IPS-NIHi11 (cell line): ENCODE measurements around the gene CRYZL1.

Experiments used
- DNase-seq: peaks from one replicate; pipeline ENCODE4 v3.0.0; 2012; ENCODE audit warnings: mixed read lengths, low spot score

The CRYZL1 gene

GRCh38 chr21:33661146-33661545, 19.6 kb upstream of the CRYZL1 start:
- DNase-seq: no peak

- no peak for DNase-seq
These were observed 18.9 kb upstream of the CRYZL1 start for GRCh38 chr21:33660406-33660805.

- no peak for DNase-seq
These were observed 18.0 kb upstream of the CRYZL1 start for GRCh38 chr21:33659568-33659949.

DNA sequence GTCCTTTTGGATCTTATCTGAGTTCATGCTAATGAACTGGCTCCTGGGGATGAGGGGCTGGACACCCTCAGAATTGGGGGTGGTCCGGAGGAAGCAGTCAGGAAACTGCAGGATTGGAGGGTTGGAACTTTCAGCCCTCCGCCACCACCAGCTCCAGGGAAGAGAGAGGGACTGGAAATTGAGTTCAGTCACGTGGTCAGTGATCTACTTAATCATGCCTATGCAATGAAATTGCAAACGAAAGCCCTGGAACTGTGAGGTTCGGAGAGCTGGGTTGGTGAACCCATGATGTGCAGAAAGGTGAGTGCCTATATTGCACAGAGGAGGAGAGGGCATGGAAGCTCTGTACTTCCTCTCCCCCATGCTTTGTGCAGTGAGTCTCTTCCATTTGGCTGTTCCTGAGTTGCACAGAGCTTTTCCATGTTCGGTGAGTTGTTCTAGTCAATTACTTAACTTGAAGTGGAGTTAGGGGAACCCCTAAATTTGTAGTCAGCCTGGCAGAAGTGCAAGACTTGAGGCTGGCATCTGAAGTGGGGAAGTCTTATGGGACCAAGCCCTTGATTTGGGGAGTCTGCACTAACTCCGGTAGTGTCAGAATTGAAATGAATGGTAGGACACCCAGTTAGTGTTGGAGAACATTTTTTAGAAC, 17.5 kb upstream of the CRYZL1 start:
- DNase-seq: no peak

DNA sequence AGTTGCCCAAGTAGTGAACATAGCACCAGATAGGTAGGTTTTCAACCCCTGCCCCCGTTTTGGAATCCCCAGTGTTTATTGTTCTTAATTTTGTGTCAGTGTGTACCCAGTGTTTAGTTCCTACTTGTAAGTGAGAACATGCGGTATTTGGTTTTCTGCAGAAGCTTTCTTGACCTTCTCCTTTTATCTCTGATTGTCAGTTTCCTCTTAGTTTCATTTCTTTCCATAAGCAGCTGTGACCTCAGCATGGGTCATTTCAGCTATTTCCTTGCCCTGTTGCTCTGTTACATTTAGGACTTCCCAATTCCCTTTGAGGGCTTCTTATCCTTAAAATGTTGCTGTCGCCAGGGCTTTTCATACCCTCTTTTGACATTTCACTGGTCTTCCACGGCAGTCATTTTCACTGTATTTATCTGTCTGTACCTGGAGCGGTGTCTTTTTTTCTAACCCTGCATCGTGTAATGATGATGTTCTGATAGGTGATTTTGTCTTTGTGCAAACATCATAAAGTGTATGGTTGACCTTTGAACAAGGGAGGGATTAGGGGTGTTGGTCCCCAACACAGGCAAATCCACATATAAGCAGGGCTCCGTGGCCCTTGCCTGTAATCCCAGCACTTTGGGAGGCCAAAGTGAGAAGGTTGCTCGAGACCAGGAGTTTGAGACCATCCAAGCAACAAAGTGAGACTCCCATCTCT, 15.7 kb upstream of the CRYZL1 start:
- DNase-seq: no peak

GRCh38 chr21:33655588-33656221, 14.2 kb upstream of the CRYZL1 start:
- DNase-seq: peak; percentile 50

DNA sequence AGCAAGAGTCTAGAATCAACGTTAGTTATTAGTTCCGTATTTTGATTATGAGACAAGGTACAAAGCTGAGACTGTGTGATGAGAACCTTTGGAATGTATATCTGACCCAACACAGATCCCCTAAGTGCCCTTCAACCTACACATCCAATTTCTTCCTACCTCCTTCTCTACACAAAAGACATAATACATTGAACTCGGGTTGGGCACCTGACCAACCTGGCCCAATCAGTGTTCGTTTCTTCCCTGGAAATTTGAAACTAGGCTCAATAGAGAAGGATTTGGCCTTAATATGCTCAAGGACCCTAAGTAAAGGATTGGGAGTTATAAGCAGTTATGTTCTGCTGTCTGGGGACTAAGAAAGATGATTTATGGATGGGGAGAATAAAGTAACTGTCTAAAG, 12.9 kb upstream of the CRYZL1 start:
- DNase-seq: no peak

DNA sequence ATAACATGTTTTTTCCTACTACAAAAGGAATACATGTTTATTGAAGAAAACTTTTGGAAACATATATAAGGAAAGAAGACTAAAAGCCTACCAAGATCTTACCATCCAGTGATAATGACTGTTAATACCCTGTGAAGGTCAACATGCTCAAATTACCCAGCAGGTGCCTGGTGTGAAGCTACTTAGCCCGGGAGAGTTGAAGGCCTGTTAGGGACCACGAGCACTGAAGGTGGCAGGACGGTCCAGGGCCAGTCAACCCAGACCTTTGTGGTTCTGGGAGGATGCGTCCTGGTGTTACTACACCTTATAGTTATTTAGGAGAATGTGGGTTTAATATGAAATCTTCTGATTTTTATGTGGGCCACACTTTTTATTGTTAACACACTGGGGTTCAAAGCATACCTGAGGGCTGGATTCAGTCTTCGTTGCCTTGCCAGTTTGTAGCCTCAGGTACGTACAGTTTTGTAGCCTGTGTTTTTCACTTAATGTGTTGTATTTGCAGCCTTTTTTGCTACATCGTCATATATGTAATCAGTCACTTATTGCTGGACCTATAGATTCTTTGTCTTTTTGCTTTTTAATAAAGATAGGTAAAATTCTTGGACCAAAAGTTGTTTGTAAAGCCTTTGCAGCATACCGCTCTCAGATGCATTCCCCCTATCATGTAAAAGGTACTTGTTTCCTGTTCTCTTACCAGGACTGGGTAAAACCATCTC, 10.6 kb upstream of the CRYZL1 start:
- DNase-seq: no peak

DNA sequence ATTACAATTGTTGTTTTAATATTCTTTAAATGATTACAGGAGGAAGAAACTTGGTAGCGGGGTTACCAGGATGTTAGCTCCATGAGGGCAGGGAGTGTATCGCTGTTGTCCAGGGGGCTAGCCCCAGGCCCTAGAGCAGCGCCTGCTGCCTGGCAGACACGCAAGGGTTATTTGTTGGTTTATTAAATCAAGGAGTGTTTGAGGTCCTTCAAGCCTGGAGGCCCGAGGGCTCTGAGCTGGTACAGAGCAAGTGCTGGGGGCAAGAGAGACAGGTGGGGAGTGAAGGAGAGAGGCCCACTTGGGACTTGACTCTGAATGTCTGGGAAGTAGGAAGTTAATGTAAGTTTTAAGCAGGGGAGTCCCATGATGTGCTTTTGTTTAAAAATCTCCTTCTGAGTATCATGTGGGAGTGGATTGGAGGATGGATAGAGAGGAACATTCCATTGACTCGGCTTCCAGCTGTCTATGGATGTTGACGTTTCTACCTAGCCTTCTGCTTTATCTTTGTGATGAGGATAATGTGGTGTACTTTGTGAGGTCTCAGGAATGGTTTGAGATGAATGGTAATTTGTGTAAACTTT, 9.5 kb upstream of the CRYZL1 start:
- no peak for DNase-seq

GRCh38 chr21:33650230-33650629, 8.7 kb upstream of the CRYZL1 start:
- DNase-seq: no peak

DNA sequence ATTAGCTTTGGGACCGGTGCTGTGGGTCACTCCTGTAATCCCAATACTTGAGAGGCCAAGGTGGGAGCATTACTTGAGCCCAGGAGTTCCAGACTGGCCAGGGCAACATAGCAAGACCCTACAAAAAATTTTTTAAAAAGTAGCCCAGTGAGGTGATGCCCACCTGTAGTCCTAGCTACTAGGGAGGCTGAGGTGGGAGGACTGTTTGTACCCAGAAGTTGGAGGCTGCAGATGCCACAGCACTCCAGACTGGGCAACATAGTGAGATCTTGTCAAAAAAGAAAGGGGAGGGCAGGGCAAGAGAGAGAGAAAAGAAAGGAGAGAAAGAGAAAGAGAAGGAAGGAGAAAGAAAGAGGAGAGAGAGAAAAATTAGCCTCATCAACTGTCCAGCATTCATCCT, 7.0 kb upstream of the CRYZL1 start:
- no peak for DNase-seq

GRCh38 chr21:33647587-33647986, 6.0 kb upstream of the CRYZL1 start:
- no peak for DNase-seq

DNA sequence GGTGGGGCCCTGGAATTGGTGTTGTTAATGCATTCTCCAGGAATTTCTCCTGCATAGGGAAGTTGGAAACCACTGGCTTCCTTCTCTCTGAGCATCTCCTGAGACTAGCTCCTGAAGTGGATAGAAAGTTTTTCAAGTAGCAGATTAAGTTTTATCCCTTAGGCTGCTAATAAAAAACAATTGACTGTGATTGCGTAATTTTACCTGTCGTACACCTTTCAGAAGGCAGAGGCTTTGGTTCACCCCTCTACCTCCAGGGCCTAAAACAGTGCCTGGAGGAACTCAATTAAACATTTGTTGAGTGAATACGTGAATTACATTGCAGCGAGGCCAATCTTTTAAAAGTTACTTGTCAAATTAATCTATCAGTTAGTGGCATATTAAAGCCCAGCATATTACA, 4.2 kb upstream of the CRYZL1 start:
- no peak for DNase-seq

DNA sequence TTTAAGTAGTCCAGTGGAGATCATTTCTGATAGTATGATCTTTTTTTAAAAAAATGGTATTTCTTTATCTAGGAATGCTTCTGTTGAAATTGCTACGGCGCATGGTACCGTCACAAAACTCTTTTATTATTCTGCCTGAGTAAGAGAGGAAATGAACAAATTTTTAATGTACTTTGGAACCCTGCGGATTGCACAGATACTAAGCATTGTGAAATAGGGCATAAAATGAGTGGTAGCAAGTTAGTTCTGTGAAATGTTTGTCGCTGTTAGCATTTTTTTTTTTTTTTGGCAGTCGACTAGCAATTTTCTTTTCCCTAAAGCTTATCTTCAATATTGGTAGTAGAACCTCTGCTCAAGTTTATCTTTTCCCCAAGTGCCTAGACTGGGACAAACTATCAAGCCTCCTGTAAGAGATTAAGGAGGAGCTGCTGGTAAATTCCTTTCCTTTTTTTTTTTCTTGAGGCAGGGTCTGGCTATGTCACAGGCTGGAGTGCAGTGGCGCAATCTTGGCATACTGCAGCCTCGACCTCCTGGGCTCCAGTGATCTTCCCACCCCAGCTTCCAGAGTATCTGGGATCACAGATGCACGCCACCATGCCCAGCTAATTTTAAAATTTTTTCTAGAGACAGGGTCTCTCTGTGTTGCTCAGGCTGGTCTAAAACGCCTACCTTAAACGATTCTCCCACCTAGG, 3.0 kb upstream of the CRYZL1 start:
- no peak for DNase-seq

DNA sequence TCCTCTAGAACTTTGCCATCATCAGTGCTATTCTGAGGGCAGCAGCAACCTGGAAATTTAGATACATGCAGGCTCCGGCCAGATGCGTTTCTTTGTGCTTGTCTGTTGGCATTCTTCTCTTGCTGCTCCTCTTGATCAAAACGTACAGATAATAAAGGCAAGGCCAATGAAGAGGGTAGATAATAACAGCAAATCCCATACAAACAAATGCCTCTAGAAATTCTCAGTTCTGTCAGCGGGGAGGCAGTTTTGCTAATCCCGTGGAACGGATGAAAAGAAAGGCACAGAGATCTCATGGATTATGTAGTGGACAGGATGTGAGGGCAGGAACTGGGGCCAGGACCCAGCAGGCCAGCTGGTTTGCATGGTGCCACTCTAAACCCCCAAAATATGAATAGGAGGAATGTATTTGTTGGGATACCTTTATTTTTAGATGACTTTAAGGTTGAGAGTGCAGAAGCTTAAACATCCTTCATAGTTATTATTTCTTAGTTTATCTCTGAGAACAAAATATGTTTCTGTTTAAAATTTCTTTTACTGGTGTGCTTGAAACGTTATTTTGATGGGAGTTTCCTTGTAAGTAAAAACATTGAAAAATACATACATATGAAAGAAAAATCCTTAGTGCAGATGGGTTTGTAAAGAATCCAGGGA, 2.2 kb upstream of the CRYZL1 start:
- no peak for DNase-seq

- peak; percentile 49 for DNase-seq
These were observed 1.5 kb upstream of the CRYZL1 start for GRCh38 chr21:33642896-33643657.

DNA sequence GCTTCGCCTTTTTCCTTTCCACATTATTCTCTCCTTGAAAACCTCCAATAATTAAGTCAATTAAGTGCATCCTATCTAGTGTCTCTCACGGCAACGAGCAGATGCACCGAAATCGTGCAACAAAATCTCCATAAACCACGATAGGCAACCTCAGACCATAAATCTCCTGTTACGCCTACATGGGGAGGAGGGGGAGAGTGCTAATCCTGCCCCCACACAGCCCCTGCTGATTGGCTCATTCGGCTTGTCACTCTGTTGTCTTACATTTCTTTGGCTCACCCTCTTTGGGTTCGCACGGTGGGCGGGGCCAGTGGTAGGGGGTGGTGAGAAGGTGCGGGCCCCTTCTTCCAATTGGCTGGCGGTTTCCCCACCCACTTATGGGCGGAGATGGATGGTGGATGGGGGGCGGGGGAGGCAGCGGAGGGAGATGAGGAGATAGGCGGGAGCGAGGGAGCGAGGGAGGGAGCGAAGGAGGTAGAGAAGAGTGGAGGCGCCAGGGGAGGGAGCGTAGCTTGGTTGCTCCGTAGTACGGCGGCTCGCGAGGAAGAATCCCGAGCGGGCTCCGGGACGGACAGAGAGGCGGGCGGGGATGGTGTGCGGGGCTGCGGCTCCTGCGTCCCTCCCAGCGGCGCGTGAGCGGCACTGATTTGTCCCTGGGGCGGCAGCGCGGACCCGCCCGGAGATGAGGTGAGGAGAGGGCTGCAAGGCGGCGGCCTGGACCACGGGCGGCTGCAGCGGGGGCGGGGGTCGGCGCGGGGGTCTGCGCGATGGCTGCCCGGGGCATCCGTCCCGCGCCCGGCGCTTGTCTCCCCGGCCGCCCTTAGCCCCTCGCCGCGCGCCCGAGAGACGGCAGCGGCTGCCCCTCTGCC, 720 bp upstream of the CRYZL1 start, which contains the start of gene ITSN1:
Gene ITSN1, plus strand, starts transcription at position 475 of the 869 bp plus-strand sequence. CDS start 76,328 bp downstream, outside the sequence.
- DNase-seq: peak; percentile 93

DNA sequence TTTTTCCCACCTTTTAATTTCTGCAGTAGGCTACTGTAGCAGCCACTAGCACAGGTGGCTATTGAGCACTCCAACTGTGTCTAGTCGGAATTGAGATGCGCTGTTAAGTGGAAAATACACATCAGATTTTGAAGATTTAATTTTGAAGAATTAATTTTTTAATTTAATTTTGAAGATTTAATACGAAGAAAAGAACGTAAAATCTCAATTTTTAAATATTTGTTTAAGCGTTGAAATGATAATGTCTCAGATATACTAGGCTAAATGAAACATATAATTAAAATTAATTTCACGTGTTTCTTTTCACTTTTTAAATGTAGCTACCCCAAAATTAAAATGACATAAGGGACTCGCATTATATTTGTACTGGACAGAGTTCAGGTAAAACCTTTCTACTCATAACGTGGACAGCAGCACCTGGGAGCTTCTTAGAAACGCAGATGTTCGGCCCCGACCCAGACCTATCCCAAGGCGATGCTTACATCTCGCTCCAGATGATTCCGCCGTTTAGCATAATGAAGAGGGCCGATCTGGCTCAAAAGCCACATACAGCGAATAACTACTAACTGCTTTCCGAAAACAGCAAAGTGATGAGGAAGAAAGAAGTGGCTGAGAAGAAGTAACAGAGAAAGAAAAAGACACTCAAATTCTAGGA, 717 bp downstream of the CRYZL1 start:
- DNase-seq: peak; percentile 17

GRCh38 chr21:33634254-33634653, 7.3 kb downstream of the CRYZL1 start:
- no peak for DNase-seq
